Measurements from ENCODE around the gene TMEM54.

DNA sequence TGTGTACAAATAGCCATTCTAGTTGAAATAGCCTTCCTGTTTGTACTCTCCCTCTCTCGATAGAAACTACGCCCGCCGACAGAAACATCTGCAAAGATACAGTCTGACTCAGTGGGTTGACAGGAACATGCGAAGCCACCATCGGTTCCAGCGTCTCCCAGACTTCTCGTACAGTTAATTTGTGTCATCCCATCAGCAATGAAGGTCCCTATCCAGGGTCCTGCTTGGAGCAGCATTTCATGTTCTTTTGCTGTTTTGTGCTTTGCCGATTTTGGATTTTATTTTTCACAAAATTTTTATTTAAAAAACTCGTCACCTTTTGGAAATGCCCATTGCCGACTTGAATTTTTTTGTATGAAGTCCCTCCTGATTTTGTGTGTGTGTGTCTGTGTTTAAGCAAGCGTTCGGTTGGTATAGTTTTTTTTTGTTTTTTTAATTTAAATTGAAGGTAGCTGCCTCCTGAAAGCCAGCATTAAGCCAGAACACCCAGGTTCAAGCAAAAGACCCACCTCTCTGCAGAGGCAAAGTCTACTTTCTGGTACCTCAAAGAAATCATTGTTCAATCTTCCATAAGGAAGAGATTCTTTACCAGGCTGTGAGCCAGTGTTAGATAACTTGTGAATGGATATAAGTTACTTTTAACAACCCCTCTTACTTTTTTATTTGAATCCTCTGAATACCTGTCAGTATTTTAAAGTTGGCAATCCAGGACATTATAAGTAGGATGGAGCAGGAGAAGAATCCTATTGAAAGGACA, 45.1 kb downstream of the TMEM54 start:
- TF ChIP-seq, protein P1, sequence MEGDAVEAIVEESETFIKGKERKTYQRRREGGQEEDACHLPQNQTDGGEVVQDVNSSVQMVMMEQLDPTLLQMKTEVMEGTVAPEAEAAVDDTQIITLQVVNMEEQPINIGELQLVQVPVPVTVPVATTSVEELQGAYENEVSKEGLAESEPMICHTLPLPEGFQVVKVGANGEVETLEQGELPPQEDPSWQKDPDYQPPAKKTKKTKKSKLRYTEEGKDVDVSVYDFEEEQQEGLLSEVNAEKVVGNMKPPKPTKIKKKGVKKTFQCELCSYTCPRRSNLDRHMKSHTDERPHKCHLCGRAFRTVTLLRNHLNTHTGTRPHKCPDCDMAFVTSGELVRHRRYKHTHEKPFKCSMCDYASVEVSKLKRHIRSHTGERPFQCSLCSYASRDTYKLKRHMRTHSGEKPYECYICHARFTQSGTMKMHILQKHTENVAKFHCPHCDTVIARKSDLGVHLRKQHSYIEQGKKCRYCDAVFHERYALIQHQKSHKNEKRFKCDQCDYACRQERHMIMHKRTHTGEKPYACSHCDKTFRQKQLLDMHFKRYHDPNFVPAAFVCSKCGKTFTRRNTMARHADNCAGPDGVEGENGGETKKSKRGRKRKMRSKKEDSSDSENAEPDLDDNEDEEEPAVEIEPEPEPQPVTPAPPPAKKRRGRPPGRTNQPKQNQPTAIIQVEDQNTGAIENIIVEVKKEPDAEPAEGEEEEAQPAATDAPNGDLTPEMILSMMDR (IDR thresholded peaks at IDR 0.05; ENCODE audit: low read depth, low read length, missing input control): no peak
- TF ChIP-seq, protein P2, sequence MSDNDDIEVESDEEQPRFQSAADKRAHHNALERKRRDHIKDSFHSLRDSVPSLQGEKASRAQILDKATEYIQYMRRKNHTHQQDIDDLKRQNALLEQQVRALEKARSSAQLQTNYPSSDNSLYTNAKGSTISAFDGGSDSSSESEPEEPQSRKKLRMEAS (IDR thresholded peaks at IDR 0.05): no peak
- TF ChIP-seq RAD21 (IDR thresholded peaks at IDR 0.05) (no peak), TAF1 (conservative IDR thresholded peaks at IDR 0.05) (no peak)
